ENCODE data around the gene TJP1.
A peak's percentile ranks its signal among the peaks of the same experiment; 100 is the strongest.
"Not testable (repeated sequence)": the region's sequence is repeated elsewhere in the genome, so short reads cannot be mapped to it uniquely, and the experiment has no call there.

TJP1 gene

GRCh38 chr15:29756358-29757267 is 65.7 kb downstream of the TJP1 start:
- FAIRE-seq (peak; percentile 16), DNase-seq (ENCODE audit: insufficient read length, low spot score) (no peak)
- no peak for TF ChIP-seq CTCF (IDR thresholded peaks at IDR 0.05; ENCODE audit: insufficient read depth, missing control alignments)

GRCh38 chr15:29754009-29754408 is 68.3 kb downstream of the TJP1 start:
- not testable (repeated sequence) for FAIRE-seq

GRCh38 chr15:29753506-29753905 is 68.8 kb downstream of the TJP1 start:
- no peak for TF ChIP-seq CTCF (IDR thresholded peaks at IDR 0.05; ENCODE audit: insufficient read depth, missing control alignments)
- DNase-seq (ENCODE audit: insufficient read length, low spot score) (no peak), FAIRE-seq (peak; percentile 41)

More at GRCh38 chr15:29754009-29754408, 68.3 kb downstream of the TJP1 start:
- DNase-seq (ENCODE audit: insufficient read length, low spot score): not testable (repeated sequence)

GRCh38 chr15:29750754-29751153 is 71.5 kb downstream of the TJP1 start:
- no peak for FAIRE-seq
- TF ChIP-seq CTCF (IDR thresholded peaks at IDR 0.05; ENCODE audit: insufficient read depth, missing control alignments): no peak
- no peak for DNase-seq (ENCODE audit: insufficient read length, low spot score)

- FAIRE-seq (no peak), DNase-seq (ENCODE audit: insufficient read length, low spot score) (no peak)
- TF ChIP-seq CTCF (IDR thresholded peaks at IDR 0.05; ENCODE audit: insufficient read depth, missing control alignments): no peak
Measured at GRCh38 chr15:29749365-29750086, 72.7 kb downstream of the TJP1 start.

GRCh38 chr15:29747837-29748417 is 74.3 kb downstream of the TJP1 start:
- DNase-seq (ENCODE audit: insufficient read length, low spot score): no peak
- FAIRE-seq: no peak
- TF ChIP-seq CTCF (IDR thresholded peaks at IDR 0.05; ENCODE audit: insufficient read depth, missing control alignments): peak; percentile 60

GRCh38 chr15:29743475-29743874 is 78.8 kb downstream of the TJP1 start:
- no peak for TF ChIP-seq CTCF (IDR thresholded peaks at IDR 0.05; ENCODE audit: insufficient read depth, missing control alignments)
- FAIRE-seq (no peak), DNase-seq (ENCODE audit: insufficient read length, low spot score) (no peak)
